SU-DHL-6 (cell line): ENCODE measurements around the gene EXT2.

Experiments used
- H2AFZ ChIP-seq: fragments of 200-600 bp; sonication (generic); 2 replicates; pipeline ENCODE4 v1.6.1; 2014; ENCODE audit warnings: low read depth, mild to moderate bottlenecking, moderate library complexity, mixed read lengths, antibody characterized with exemption, low read length; ENCODE audit not compliant: severe bottlenecking
- H3F3A ChIP-seq: fragments of 200-600 bp; shearing (Covaris generic); 2 replicates; pipeline ENCODE4 v1.6.0; 2016; ENCODE audit warnings: antibody characterized with exemption, mild to moderate bottlenecking; ENCODE audit not compliant: insufficient read depth
- H3K27ac ChIP-seq: fragments of 200-600 bp; sonication (generic); 2 replicates; pipeline ENCODE4 v1.5.1; 2016; ENCODE audit warnings: low read depth, mild to moderate bottlenecking, low read length, moderate library complexity, mixed read lengths
- H3K27me3 ChIP-seq: fragments of 200-600 bp; sonication (generic), shearing (Covaris generic); 2 replicates; pipeline ENCODE4 v1.6.0; 2014; ENCODE audit warnings: mild to moderate bottlenecking, low read length
- H3K36me3 ChIP-seq: fragments of 200-600 bp; sonication (generic); 2 replicates; pipeline ENCODE4 v1.6.1; 2014; ENCODE audit warnings: mild to moderate bottlenecking, low read length, mixed read lengths
- H3K4me2 ChIP-seq: fragments of 300-600, 200-600 bp; shearing (Covaris generic), sonication (generic); 2 replicates; pipeline ENCODE4 v1.6.0; 2014; ENCODE audit warnings: low read length, low read depth, mild to moderate bottlenecking; ENCODE audit not compliant: poor library complexity, severe bottlenecking
- H3K4me3 ChIP-seq: fragments of 200-600 bp; sonication (generic); 2 replicates; pipeline ENCODE4 v1.5.1; 2014; ENCODE audit warnings: antibody characterized with exemption, low read length, mild to moderate bottlenecking, mixed read lengths; ENCODE audit not compliant: insufficient read depth, poor library complexity, severe bottlenecking
- H3K79me2 ChIP-seq: fragments of 200-600 bp; sonication (generic); 2 replicates; pipeline ENCODE4 v1.6.1; 2014; ENCODE audit warnings: mild to moderate bottlenecking, low read length, moderate library complexity; ENCODE audit not compliant: insufficient read depth
- H3K9ac ChIP-seq: fragments of 200-600 bp; sonication (generic); 2 replicates; pipeline ENCODE4 v1.7.0; 2014; ENCODE audit warnings: mild to moderate bottlenecking, low read length
- H3K9me2 ChIP-seq: fragments of 200-600 bp; sonication (generic); replicated peaks from 2 replicates; pipeline ENCODE4 v1.6.1; 2014; ENCODE audit warnings: low read length; ENCODE audit not compliant: insufficient read depth
- H3K9me3 ChIP-seq: fragments of 200-600 bp; sonication (generic); 2 replicates; pipeline ENCODE4 v1.6.1; 2014; ENCODE audit warnings: low read length, mixed read lengths; ENCODE audit not compliant: insufficient read depth
- H4K20me1 ChIP-seq: fragments of 200-600 bp; sonication (generic); 2 replicates; pipeline ENCODE4 v1.6.1; 2014; ENCODE audit warnings: low read depth, mild to moderate bottlenecking, antibody characterized with exemption, low read length, moderate library complexity, mixed read lengths
- CTCF ChIP-seq: fragments of 200-600 bp; sonication (generic); IDR thresholded peaks from one replicate; pipeline ENCODE4 v1.5.1; 2017; ENCODE audit warnings: antibody characterized with exemption, mild to moderate bottlenecking, low read length, moderate library complexity; ENCODE audit not compliant: insufficient read depth, poor library complexity, severe bottlenecking
- EZH2phosphoT487 ChIP-seq: fragments of 200-600 bp; sonication (generic), shearing (Covaris generic); conservative IDR thresholded peaks from 2 replicates; pipeline ENCODE4 v1.6.1; 2018; ENCODE audit warnings: mild to moderate bottlenecking, antibody characterized with exemption, low read length, moderate library complexity, mixed read lengths

Gene EXT2

GRCh38 chr11:44095506-44096359 lies at the start of gene EXT2:
Gene EXT2 (plus strand): TSS chr11:44095678. CDS start chr11:44107713, 12,035 bp downstream.
- Histone ChIP-seq H3K27ac (no peak within 1 kb of the TSS), H3K9me2 (no peaks in the 10 kb centered on the region)

DNA sequence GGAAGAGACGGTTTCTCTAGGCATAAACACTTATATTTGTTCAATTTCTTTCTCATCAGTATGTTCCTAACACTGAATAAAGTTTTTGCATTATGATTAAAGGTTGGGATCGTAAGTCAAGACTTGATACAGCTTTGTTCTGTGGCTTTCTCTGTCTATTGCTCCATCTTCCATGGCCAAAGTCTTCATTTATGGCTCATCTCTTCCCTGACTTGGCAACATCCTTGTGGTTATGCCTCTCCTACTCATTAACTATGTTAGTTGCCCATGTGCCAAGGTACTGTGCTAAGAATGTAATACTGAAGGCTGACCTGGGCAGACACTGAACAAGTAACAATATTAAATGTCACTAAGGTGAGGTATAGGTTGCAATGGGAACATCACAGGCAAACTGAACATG lies 49.3 kb upstream of the EXT2 start:
- Histone ChIP-seq H3K27me3 (no peaks in the 10 kb centered on the region), H3K9me2 (no peaks in the 10 kb centered on the region), H3K4me3 (no peak overlapping the region), H4K20me1 (no peaks in the 10 kb centered on the region), H3K27ac (no peak overlapping the region), H3K79me2 (no peaks in the 10 kb centered on the region), H3K4me2 (no peak overlapping the region), H3K9ac (no peak overlapping the region), H3K9me3 (no peaks in the 10 kb centered on the region), H3K36me3 (no peaks in the 10 kb centered on the region), H3F3A (no peaks in the 10 kb centered on the region), H2AFZ (no peak overlapping the region)
- TF ChIP-seq EZH2phosphoT487, result no peak
- no peak for TF ChIP-seq CTCF

More at GRCh38 chr11:44095506-44096359, at the start of gene EXT2:
- Histone ChIP-seq H3K27me3 (no peaks in the 10 kb centered on the region), H3K4me2 (peak within 1 kb of the TSS; percentile 82), H2AFZ (peak within 1 kb of the TSS; percentile 94), H4K20me1 (no peaks in the 10 kb centered on the region), H3F3A (no peaks in the 10 kb centered on the region), H3K9ac (peak within 1 kb of the TSS; percentile 72), H3K36me3 (no peaks in the 10 kb centered on the region; the same call in 1 of the 2 replicates), H3K4me3 (peak within 1 kb of the TSS; percentile 77), H3K9me3 (no peaks in the 10 kb centered on the region), H3K79me2 (no peaks in the 10 kb centered on the region)
- no peak for TF ChIP-seq EZH2phosphoT487
- TF ChIP-seq CTCF, result peak; percentile 82

GRCh38 chr11:44047298-44047697 lies 48.2 kb upstream of the EXT2 start:
- Histone ChIP-seq H3F3A (no peaks in the 10 kb centered on the region), H3K4me3 (no peak overlapping the region), H3K9ac (no peak overlapping the region), H4K20me1 (no peaks in the 10 kb centered on the region), H3K79me2 (no peaks in the 10 kb centered on the region), H3K9me3 (no peaks in the 10 kb centered on the region), H3K27ac (no peak overlapping the region), H3K9me2 (no peaks in the 10 kb centered on the region), H3K27me3 (no peaks in the 10 kb centered on the region), H3K36me3 (no peaks in the 10 kb centered on the region), H3K4me2 (no peak overlapping the region), H2AFZ (no peak overlapping the region)
- TF ChIP-seq EZH2phosphoT487 (no peak), CTCF (no peak)
